ENCODE measurements around the gene ADCY7.

DNA sequence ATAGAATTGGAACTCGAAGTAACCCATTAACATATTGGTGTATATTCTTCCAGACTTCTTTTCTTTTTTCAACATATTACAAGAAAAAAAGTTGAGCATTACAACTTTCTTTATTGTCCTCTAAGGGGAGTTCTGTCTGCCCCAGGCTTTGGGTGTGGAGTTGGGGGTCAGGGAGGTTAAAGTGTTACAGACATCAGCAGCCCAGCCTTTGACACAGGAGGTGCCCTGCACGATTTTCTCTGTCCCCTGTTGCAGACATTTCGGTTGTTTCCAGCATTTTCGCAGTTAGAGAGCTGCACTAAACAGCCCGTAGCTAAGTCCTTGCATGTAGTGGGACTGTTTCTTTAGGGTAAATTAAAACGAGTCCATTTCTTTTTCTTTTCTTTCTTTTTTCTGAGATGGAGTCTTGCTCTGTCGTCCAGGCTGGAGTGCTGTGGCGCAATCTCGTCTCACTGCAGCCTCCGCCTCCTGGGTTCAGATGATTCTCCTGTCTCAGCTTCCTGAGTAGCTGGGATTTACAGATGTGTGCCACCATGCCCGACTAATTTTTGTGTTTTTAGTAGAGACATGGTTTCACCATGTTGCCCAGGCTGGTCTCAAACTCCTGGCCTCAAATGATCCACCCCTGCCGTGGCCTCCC is 13.4 kb upstream of the ADCY7 start:
- TF ChIP-seq, protein P1, sequence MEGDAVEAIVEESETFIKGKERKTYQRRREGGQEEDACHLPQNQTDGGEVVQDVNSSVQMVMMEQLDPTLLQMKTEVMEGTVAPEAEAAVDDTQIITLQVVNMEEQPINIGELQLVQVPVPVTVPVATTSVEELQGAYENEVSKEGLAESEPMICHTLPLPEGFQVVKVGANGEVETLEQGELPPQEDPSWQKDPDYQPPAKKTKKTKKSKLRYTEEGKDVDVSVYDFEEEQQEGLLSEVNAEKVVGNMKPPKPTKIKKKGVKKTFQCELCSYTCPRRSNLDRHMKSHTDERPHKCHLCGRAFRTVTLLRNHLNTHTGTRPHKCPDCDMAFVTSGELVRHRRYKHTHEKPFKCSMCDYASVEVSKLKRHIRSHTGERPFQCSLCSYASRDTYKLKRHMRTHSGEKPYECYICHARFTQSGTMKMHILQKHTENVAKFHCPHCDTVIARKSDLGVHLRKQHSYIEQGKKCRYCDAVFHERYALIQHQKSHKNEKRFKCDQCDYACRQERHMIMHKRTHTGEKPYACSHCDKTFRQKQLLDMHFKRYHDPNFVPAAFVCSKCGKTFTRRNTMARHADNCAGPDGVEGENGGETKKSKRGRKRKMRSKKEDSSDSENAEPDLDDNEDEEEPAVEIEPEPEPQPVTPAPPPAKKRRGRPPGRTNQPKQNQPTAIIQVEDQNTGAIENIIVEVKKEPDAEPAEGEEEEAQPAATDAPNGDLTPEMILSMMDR (conservative IDR thresholded peaks at IDR 0.05 in 1 of 2, IDR thresholded peaks at IDR 0.05 in 1 of 2; ENCODE audit: low read depth in 1 of 2, low read length in 2 of 2), result no peak
- TF ChIP-seq EZH2 (IDR thresholded peaks at IDR 0.05; ENCODE audit: low read length, missing control alignments), result no peak
